ENCODE data around the gene GCNT4. TPM values are rescaled to one million over a fixed set of nuclear protein-coding genes. Genes with fewer than 3 reads are reported as not detected.

GCNT4 gene
- total and polyA plus RNA-seq, 2 donors (not counting 3 experiments of a cell fraction or from before 2014, with no cell fraction given), result not detected

- Histone ChIP-seq H3K27ac (ENCODE audit: insufficient read depth, low read depth, low read length) (no peak overlapping the region), H3K9me3 (replicated peaks; ENCODE audit: control insufficient read depth, insufficient read depth, low read length) (no peaks in the 10 kb centered on the region), H3K27me3 (ENCODE audit: control insufficient read depth in 2 of 2, insufficient read depth in 2 of 2, low read length in 2 of 2) (no peaks in the 10 kb centered on the region), H4K20me1 (replicated peaks; ENCODE audit: control insufficient read depth, extremely low read depth, insufficient read depth, low read length) (no peaks in the 10 kb centered on the region), H3K9me1 (replicated peaks; ENCODE audit: control insufficient read depth, extremely low read depth, insufficient read depth, low read length) (no peaks in the 10 kb centered on the region), H3K36me3 (ENCODE audit: control insufficient read depth in 2 of 2, extremely low read depth in 1 of 2, insufficient read depth in 2 of 2, low read length in 2 of 2) (no peaks in the 10 kb centered on the region), H3K79me2 (ENCODE audit: control insufficient read depth, insufficient read depth, low read length) (no peaks in the 10 kb centered on the region), H3K4me3 (replicated peaks in 1 of 3; ENCODE audit: insufficient read depth in 1 of 3, low read depth in 1 of 3, low read length in 3 of 3) (no peak overlapping the region), H3K4me1 (ENCODE audit: control insufficient read depth, extremely low read depth, insufficient read depth, low read length) (no peaks in the 10 kb centered on the region), H3K4me2 (ENCODE audit: insufficient read depth, low read length) (no peak overlapping the region), H3K9ac (replicated peaks; ENCODE audit: extremely low read depth, insufficient read depth, low read length) (no peak overlapping the region), H2AFZ (ENCODE audit: low read depth, low read length) (no peak overlapping the region)
- CTCF ChIA-PET, result no interaction called here
- no peak for DNase-seq (ENCODE audit: low read depth, low spot score)
- intact Hi-C loops (cut with micrococcal nuclease), result no loop called here
- TF ChIP-seq, protein P1, sequence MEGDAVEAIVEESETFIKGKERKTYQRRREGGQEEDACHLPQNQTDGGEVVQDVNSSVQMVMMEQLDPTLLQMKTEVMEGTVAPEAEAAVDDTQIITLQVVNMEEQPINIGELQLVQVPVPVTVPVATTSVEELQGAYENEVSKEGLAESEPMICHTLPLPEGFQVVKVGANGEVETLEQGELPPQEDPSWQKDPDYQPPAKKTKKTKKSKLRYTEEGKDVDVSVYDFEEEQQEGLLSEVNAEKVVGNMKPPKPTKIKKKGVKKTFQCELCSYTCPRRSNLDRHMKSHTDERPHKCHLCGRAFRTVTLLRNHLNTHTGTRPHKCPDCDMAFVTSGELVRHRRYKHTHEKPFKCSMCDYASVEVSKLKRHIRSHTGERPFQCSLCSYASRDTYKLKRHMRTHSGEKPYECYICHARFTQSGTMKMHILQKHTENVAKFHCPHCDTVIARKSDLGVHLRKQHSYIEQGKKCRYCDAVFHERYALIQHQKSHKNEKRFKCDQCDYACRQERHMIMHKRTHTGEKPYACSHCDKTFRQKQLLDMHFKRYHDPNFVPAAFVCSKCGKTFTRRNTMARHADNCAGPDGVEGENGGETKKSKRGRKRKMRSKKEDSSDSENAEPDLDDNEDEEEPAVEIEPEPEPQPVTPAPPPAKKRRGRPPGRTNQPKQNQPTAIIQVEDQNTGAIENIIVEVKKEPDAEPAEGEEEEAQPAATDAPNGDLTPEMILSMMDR (IDR thresholded peaks at IDR 0.05; ENCODE audit: extremely low read depth in 1 of 2, insufficient read depth in 1 of 2, low read depth in 1 of 2, low read length in 2 of 2), result no peak
- no peak for TF ChIP-seq GATA2 (IDR thresholded peaks at IDR 0.05; ENCODE audit: insufficient read depth, insufficient read length, low read depth, low read length)
- no TSS peak for BruUV-seq (replicated peaks)
- FAIRE-seq, result no peak
- dilution Hi-C loops (cut with MboI; ENCODE audit: extremely low pct_ligation_motif_present, low sequenced_read_pairs), result no loop called here
- POLR2A ChIA-PET, result no interaction called here
These were observed 42.6 kb downstream of the GCNT4 start for GRCh38 chr5:75009556-75010345.
